Activated CD8-positive, alpha-beta memory T cell treated with anti-CD3 and anti-CD28 coated beads for 1 hour (primary cell): ENCODE data around the gene STEEP1.
"Not testable (repeated sequence)": the region's sequence is repeated elsewhere in the genome, so short reads cannot be mapped to it uniquely, and the experiment has no call there.

Source experiments
- DNase-seq, 2 donors: peaks; one replicate each; pipeline ENCODE4 v3.0.0-alpha.2; 2020; ENCODE audit warnings: low read depth in 1 of 2; ENCODE audit errors: extremely low read depth in 1 of 2

STEEP1 gene

DNA sequence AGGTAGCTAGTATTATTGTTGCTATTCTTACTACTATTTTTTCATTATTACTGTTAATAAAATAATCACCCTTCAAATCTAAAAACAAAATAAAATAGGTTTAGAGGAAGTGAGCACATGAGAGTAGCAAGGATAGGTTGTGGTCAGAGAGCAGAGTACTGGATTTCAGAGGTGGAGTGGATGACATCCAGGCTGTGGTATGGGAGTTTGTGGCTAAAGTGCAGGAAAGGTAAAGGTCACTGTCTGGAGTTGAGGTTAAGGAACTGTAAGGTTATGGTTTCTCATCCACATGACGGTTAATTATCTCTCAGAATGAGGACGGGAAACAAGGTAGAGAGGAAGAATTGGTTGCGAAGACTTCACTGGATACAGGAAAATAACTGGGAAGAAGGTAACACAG lies 27.7 kb downstream of the STEEP1 start:
- DNase-seq: no peak

DNA sequence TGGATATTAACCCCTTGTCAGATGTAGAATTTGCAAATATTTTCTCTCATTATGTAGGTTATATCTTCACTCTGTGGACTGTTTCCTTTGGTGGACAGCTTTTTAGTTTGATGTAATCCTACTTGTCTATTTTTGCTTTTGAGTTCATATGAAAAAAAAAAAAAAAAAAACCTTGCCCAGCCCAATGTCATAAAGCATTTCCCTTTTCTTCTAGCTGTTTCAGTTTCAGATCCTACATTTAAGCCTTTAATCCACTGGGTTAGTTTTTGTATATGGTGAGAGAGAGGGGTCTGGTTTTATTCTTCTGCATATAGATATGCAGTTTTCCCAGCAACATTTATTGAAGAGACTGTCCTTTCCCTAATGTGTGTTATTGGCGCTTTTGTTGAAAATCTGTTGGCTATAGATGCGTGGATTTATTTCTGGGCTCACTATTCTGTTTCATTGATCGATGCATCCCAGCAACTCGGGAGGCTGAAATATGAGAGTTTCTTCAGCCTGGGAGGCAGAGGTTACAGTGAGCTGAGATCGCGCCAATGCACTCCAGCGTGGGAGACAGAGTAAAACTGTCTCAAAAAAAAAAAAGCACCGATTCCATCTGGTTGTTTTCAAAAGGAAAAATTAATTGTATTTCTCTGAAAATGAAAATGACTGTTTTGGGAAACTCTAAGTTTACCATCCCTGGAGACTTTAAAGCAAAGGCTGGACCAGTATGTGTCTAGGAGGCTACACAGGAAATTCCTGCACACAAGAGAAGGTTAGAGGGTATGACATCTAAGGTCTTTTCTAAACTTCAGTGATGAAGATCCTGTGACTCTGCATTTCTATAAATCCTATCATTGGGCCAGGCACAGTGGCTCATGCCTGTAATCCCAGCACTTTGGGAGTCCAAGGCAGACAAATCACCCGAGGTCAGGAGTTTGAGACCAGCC lies 35.6 kb downstream of the STEEP1 start:
- DNase-seq: no peak

DNA sequence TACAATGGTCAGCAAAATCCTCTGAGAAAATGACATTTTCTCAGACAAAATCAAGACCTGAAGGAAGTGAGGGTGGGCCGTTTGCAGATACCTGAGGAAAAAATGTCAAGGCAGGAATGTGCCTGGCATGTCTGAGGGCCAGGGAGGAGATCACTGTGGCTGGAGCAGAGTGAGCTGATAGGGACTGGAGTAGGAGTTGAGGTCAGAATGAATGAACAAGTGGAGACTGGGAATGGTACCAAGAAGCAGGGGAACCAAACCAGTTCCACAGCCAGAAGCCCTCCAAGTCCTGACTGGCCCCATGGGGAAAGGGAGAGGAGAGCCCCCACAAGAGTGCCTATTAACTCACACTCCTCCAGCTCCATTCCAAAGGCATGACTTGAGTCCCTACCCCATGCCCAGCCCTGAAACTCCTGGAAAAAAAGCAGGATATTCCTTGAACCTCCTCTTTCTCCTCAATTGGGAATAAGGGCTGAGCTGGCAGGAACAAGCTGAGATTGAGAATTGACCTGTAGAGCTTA lies 41.5 kb downstream of the STEEP1 start:
- DNase-seq: no peak

DNA sequence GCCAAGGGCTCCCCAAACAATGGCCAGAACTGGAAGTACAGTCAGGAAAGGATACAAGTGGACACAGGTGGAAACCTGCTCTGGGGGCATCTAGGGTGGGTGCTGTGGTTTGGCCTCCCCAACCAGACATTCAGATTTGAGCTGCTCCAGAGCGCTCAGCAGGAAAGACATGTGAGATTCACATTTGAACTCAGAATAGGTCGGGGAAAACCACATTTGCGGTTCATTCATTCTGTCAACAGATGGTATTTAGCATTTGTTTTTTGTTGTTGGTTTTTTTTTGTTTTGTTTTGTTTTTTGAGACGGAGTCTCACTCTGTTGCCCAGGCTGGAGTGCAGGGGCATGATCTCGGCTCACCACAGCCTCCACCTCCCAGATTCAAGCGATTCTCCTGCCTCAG lies 44.0 kb downstream of the STEEP1 start:
- DNase-seq: no peak

DNA sequence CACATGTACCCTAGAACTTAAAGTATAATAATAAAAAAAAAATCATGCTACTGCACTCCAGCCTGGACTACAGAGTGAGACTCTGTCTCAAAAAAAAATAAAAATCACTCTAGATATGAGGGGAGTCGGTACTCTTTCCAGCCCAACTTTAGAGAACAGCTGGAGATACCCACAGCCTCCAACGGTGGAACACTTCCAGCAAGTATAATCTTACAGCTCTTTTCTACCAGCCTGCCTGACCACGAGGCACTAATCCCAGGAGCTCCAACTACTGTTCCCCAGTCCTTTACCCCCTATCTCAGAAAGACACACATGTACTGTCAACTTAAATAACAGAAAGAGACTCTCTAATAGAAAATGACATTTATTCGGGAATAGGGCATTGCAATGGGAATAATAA lies 46.8 kb downstream of the STEEP1 start:
- DNase-seq: no peak

DNA sequence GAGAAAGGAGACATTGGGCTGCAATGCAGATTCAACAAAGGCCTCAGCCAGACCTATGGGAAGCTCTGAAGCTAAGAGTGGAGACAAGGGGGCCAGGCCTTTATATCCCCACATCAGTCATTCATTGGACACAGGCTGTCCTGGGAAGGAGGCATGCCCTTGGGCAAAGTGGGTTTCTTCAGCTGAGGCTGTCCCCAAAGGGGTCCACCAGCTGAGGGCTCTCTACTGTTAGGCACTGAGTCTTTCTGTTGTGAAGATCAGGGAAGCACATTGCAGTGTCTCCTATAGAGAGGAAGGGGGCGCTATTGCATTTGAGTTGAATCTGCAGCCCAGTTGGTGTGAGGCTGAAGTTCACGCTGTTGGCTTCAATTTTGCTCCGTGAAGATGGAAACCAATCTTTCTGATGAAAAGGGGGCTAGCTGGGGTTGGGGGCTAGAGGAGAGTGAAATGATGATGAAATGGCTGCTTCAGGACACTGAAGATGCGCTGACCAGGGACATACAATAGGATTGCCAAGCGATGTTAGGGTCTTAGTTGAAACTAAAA lies 49.0 kb downstream of the STEEP1 start:
- DNase-seq: peak; percentile 3 to 7

DNA sequence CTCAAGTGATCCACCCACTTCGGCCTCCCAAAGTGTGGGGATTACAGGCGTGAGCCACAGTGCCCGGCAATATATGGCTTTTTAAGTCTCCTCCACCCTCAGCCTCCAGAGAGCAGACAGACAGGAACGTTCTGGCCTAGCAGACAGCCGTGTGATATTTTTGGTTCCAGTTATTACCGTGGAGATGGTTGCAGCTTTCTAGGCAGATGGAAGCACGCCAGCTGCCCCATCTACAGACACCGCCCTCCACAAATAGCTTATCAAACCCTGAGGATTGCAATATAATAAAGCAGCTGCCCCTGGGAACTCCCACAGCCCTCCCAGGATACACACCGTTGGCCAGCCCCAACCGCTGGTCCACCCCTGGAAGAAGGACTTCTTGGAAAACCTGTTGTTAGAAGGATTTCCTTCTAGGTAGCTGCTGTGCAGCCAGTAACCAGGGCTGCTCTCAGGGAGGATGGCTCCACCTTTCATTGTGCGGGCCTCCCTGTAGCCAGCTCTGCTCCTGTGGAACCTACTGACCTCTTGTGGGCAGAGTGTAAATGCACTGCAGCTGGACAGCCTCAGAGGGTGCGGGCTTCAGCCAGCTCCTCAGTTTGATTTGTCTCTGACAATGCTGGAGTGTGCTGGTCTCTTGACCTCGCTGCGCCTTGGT lies 52.9 kb downstream of the STEEP1 start:
- DNase-seq: no peak

DNA sequence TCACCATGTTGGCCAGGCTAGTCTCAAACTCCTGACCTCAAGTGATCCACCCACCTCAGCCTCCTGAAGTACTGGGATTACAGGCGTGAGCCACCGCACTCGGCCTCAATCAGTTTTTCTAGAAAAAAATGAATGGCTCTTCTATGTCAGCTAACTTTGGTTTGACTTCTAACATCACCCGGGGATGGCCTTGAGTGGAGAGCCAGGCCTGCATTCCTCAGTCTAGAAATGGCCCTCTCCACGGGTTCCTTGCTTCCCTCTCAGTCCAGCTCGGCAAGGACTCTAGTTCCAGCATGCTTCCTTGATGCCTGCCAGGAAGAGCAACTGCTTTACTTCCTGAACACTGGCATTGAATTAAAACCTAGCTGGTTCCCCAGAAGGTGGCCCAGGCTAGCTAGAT lies 58.0 kb downstream of the STEEP1 start:
- no peak for DNase-seq

DNA sequence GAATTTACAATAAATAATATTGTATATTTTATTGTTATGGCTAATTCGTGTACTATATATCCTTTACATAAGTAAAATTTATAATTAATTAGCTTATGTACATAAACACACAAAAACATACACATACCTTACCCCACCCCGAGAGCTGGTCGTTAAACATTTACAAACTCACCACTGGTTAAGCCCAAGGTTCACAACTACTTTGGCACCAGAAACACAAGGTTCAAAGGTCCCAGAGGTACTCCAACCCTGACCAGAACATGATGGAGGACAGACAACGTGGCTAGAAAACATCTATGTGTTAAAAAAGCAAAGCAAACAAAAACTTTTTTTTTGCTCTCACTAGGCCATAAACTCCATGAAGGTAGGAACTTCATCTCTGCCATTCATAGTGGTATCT lies 59.3 kb downstream of the STEEP1 start:
- DNase-seq: no peak

DNA sequence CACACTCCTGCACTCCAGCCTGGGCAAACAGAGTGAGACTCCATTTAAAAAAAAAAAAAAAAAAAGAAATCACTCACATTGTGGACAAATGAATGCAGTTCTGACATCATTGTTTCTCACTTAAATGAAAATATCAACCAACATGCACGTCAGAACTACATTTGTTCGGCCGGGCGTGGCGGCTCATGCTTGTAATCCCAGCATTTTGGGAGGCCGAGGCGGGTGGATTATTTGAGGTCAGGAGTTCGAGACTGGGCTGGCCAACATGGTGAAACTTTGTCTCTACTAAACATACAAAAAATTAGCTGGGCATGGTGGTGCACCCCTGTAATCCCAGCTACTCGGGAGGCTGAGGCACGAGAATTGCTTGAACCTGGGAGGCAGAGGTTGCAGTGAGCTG lies 60.1 kb downstream of the STEEP1 start:
- DNase-seq: not testable (repeated sequence)

DNA sequence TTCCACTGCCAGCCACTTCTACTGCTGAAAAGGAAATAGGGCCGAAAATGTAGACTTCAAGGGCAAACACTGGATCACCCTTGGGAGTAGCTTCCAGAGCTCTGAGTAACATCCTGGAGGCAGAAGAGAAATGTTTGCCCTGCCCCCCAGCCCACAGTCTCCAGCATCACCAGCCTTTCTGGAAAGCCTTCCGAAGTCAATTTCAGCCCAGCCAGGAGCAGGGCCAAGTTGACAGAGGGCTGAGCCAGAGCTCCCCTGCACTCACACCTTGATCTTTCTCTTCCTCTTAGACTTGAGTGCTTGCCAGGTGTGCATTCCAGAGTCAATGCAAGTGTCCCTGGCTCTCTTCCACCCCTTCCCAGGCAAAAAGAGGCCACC lies 61.7 kb downstream of the STEEP1 start:
- no peak for DNase-seq

DNA sequence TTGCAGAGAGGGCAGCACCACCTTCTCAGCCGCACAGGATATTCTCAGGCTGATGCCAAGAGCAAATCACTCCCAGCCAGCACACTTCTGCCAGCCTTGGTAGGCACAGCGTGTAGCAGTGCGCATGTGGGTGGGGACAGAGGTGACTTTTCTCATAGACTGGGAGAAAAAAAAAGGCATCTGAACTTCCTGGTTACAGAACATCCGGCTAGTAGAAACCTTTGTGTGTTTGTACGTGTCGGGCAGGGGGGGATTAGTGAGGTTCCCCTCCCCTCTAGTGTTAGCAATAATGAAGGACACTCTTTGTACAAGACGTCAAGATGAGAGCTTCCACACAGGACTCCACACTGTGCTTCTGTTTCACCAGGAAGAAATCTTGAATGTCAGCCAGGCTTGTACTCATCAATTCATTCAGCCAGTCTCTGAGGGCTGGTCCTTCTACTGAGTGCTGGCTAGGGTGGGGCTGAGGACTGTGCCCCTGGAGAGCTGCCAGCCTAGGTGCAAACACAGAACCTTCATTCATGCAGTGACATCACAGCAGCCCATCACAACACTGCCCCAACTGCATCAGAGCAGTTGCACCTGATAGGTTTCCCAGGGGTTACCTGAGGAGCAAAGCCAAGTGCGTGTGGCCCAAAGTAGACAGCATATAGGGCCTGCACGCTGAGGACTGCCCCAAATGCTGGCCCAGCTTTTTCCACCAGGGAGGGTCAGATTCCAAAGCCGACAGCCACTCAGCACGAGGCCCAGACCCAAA lies 62.3 kb downstream of the STEEP1 start:
- DNase-seq: no peak

DNA sequence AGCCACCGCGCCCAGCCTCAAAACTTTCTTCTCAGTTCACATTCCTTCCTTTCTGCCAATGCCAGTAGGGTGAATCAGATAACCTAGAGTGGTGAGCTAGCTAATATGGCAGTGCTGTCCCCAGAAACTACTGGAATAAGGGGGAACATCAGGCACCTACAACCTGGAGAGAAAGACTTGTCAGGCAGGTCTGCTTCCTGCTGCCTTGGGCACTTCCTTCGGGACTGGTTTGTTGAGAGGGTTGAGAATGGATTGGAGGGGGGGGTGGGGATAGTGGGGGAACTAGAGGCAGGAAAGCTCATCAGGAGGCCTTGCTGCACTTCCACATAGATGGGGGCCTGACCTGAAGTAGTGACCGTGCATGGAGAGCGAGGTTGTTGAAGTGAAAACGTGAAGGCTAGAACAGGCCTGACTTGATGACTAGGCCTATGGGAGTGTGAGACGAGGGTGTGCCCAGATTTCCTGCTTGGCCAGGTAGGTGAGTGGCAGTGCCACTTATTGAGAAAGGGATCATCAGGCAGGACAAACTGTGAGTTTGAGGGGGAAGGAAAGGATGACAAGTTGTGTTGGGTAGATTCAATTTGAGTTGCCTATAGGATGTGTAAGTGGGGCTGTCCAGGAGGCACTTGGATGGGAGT lies 63.6 kb downstream of the STEEP1 start:
- DNase-seq: no peak

DNA sequence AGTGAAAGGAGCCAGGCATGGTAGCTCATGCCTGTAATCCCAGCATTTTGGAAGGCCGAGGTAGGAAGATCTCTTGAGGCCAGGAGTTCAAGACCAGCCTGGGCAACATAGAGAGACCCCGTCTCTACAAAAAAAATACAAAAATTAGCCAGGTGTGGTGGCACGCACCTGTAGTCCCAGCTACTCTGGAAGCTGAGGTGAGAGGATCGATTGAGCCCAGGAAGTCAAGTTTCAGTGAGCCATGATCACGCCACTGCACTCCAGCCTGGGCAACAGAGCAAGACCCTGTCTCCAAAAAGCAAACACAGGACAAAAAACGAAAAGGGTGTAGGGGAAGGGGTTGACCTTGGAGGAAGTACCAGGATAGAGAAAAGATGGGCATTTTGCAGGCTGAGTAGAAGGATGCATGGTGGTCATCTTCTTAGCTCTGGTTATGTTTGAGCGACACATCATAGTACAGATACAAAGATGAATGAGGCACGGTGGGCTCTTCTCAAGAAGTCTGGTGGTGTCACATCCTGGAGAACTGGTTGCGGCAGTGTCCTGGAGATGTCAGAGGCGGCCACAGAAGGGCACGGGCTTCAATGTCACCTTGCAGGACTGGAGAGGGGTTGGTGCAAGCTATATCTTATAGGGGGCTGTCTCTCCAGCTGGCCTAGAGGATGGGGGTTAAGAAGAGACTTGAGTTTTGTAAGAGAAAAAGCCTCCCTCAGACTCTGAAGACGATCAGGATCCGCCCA lies 65.0 kb downstream of the STEEP1 start:
- no peak for DNase-seq

DNA sequence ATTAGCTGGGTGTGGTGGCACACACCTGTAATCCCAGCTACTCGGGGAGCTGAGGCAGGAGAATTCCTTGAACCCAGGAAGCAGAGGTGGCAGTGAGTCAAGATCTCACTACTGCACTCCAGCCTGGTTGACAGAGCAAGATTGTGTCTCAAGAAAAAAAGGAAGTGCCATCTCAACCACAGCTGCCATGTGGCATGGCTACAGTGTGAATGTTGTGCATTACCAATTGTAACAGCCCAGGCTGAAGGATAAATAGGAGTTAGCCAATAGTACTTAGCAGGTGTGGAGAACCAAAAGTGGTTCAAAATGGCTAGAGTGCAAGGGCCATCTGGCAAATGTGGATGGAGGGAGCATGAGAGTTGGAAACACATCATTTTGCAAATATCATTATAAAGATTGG lies 68.0 kb downstream of the STEEP1 start:
- no peak for DNase-seq

DNA sequence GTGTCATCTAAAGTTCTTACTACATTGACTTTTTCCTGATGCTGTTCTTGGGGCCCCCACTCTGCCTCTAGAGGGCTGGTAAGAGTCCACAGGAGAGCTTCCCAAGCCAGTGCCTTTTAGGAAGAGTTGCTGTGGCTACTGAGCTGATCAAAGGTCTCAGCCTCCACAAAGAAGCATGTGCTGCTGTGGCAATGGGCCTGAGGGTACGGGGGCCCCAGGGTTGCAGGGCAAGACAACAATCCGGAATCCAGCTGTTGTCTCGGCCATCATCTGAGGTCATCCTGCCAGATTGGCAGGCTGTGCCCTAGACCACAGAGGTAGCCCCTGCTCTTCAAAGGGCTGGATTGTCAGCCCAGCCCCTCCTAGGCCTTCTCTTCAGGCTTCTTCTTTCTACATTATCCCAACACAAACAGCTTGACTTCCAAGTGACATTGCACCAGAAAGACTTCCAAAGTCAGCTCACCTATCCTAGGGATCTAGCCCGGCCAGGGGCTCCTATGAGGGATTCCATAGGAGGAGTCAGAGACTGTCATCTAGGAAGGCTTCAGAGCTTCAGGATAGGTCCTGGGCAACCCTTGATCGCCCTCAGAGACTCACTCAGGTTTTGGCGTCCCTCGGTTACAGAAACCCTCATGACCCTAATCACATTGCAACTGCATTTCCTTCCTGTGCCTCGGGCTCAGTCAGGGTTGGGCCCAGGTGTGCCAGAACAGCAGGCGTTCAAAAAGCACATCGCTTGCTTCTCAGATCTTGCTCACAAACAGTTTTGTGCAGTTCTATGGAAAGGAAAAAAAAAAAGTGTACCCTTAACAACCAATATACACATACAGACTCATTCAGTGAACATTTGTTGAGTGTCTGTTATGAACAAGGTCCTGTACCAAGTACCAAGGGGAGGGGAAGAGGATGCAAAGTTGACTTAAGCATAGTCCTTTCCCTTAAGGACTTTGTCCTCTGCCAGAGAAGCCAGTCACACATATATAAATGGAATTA lies 69.2 kb downstream of the STEEP1 start:
- no peak for DNase-seq

DNA sequence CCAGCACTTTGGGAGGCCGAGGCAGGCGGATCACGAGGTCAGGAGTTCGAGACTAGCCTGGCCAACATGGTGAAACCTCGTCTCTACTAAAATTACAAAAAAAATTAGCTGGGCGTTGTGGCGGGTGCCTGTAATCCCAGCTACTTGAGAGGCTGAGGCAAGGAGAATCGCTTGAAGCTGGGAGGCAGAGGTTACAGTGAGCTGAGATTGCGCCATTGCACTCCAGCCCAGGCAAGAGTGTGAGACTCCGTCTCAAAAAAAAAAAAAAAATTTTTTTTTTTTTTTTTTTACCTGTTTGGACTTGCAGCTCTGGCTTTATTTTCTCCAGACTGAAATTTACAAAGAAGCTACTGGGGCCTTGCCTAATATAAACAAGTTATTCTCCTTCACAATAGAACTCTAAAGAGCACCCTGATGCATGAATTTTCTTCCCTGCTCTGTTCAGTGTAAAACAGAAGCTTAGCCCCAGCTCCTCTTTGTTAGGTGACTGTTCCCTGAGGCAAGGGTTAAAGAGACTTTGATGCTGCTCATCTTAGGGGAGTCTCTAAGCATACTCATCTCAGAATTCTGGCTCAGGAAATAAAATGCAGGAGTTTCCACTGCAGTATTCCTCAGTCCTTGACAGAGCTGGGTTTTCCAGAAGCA lies 71.2 kb downstream of the STEEP1 start:
- DNase-seq: not testable (repeated sequence)

DNA sequence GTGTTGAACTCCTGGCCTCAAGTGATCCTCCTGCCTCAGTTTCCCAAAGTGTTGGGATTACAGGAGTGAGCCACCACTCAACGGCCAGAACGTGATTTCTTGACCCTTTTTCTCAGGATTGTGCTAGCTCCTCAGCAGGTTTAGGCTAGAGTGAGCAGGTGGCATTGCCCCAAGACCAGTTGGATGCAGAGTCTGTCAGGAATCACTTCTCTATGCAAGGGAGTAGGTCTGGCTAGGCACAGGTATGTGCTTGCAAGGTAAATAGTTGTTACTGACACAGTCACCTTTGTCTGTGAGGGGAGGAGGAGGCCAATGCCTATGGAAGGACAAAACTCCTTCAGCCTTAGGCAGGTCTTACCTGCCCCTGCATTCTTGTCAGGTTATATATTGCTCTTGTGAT lies 72.7 kb downstream of the STEEP1 start:
- DNase-seq: no peak
